Lung (tissue), 12 donors: ENCODE data around the gene MYH10. TPM values are rescaled to one million over a fixed set of nuclear protein-coding genes. Genes with fewer than 3 reads are reported as not detected.

ENCODE experiments used
- ATAC-seq: fragments of 200-7000 bp; cut with Tn5 transposase; one replicate; pipeline ENCODE4 v1.9.1; 2020; ENCODE audit warnings: moderate number of reproducible peaks; ENCODE audit not compliant: insufficient read depth, low FRiP score
- DNase-seq, 3 donors: peaks; one replicate each; pipeline ENCODE4 v3.0.0-alpha.2; 2013 to 2017
- H3K27ac ChIP-seq, 2 donors: one replicate each; pipeline ENCODE4 v1.5.1; 2013; ENCODE audit warnings: mild to moderate bottlenecking in 2 of 2, moderate library complexity in 2 of 2, control low read depth in 1 of 2, inconsistent platforms in 1 of 2, low read depth in 1 of 2, low read length in 1 of 2
- H3K27me3 ChIP-seq, 3 donors: one replicate each; pipeline ENCODE4 v1.5.1; 2013; ENCODE audit warnings: low read length in 2 of 3; ENCODE audit not compliant: control insufficient read depth in 3 of 3, insufficient read depth in 3 of 3
- H3K36me3 ChIP-seq, 4 donors: one replicate each; pipeline ENCODE4 v1.5.1; 2013; ENCODE audit warnings: low read length in 4 of 4, mild to moderate bottlenecking in 1 of 4, moderate library complexity in 1 of 4; ENCODE audit not compliant: control insufficient read depth in 4 of 4, insufficient read depth in 4 of 4
- H3K4me1 ChIP-seq, 5 donors: one replicate each; pipeline ENCODE4 v1.5.1; 2013; ENCODE audit warnings: low read length in 5 of 5, mild to moderate bottlenecking in 2 of 5, moderate library complexity in 1 of 5; ENCODE audit not compliant: control insufficient read depth in 5 of 5, insufficient read depth in 5 of 5
- H3K4me3 ChIP-seq: one replicate; pipeline ENCODE4 v1.5.1; 2013; ENCODE audit warnings: mild to moderate bottlenecking, control low read depth, moderate library complexity
- H3K9ac ChIP-seq, 2 donors: one replicate each; pipeline ENCODE4 v1.5.1; 2013; ENCODE audit warnings: low read length in 2 of 2, control low read depth in 1 of 2; ENCODE audit not compliant: insufficient read depth in 1 of 2
- H3K9me3 ChIP-seq, 4 donors: one replicate each; pipeline ENCODE4 v1.5.1; 2013; ENCODE audit warnings: low read length in 3 of 4, mild to moderate bottlenecking in 1 of 4, moderate library complexity in 1 of 4; ENCODE audit not compliant: control insufficient read depth in 4 of 4, insufficient read depth in 3 of 4
- CTCF ChIP-seq: IDR thresholded peaks from 2 replicates; pipeline ENCODE4 v1.5.1; 2012; ENCODE audit warnings: mild to moderate bottlenecking; ENCODE audit errors: control extremely low read depth, extremely low read depth
- WGBS, 2 donors: extraction: QIAGEN DNeasy Blood & Tissue Kit; methylation state at CpG; one replicate each; pipeline ENCODE4 v1.1.7; 2013; 5-methylcytosine and 5-hydroxymethylcytosine counted together
- polyA plus RNA-seq, 2 donors: library from polyadenylated mRNA; stranded (reverse); fragments of 200-250 nt; gene quantifications; one replicate each; pipeline ENCODE4 v1.2.1, GENCODE V29; 2013
- total RNA-seq, 2 donors: library from RNA; depleted of rRNA in 1 of 2; stranded (reverse); fragments of >200 nt in 1 of 2; gene quantifications; one replicate each; pipeline ENCODE4 v1.2.1, GENCODE V29; 2014 to 2021
- donor health status: control.
- donor health status: control.
- donor health status: Bipolar disorder and iron deficiency.
- donor health status: healthy.
- donor health status: DM: yes; HTN: yes; CAD: no.

MYH10 gene
- total and polyA plus RNA-seq, 4 donors, result 9.6 to 194 (median 44.7) TPM

- 68 to 79% methylated on average over 2 of the region's 2 CpGs for whole genome bisulfite sequencing, 2 donors
- H3K9me3 ChIP-seq, result no peaks in the 10 kb centered on the region
- no peak for DNase-seq
- peaks cover 0 to 22% (median 9%) of the 10 kb centered on the region in 4 donors for H3K36me3 ChIP-seq
- no peak overlapping the region for H3K4me3 ChIP-seq
- no peak overlapping the region for H3K9ac ChIP-seq
- no peak for ATAC-seq
- no peak for TF ChIP-seq CTCF
- no peak overlapping the region for H3K27ac ChIP-seq
- no peaks in the 10 kb centered on the region for H3K27me3 ChIP-seq
- H3K4me1 ChIP-seq, result peaks cover 0 to 15% (median 11%) of the 10 kb centered on the region in 5 donors
Measured at GRCh38 chr17:8577868-8578267, 52.7 kb downstream of the MYH10 start.

- WGBS, 2 donors, result 85 to 87% methylated on average over 3 of the region's 3 CpGs
- no peak overlapping the region for H3K27ac ChIP-seq
- H3K4me1 ChIP-seq, result peaks cover 0 to 9% (median 6%) of the 10 kb centered on the region in 5 donors
- TF ChIP-seq CTCF, result no peak
- no peaks in the 10 kb centered on the region for H3K27me3 ChIP-seq
- no peak overlapping the region for H3K4me3 ChIP-seq
- no peak for ATAC-seq
- H3K36me3 ChIP-seq, result peaks cover 0 to 19% (median 7%) of the 10 kb centered on the region in 4 donors
- no peak overlapping the region for H3K9ac ChIP-seq
- H3K9me3 ChIP-seq, result no peaks in the 10 kb centered on the region
- no peak for DNase-seq
Measured at GRCh38 chr17:8576559-8577294, 53.8 kb downstream of the MYH10 start.

GRCh38 chr17:8574687-8575086 lies 55.8 kb downstream of the MYH10 start:
- H3K4me1 ChIP-seq, result no peaks in the 10 kb centered on the region
- no peaks in the 10 kb centered on the region for H3K9me3 ChIP-seq
- peak in 1 of 3 donors; percentile 37 for DNase-seq
- peaks cover 0 to 19% (median 9%) of the 10 kb centered on the region in 4 donors for H3K36me3 ChIP-seq
- TF ChIP-seq CTCF, result no peak
- no peak overlapping the region for H3K4me3 ChIP-seq
- WGBS, 2 donors, result 74 to 86% methylated on average over 9 of the region's 9 CpGs
- H3K27ac ChIP-seq, result no peak overlapping the region
- ATAC-seq, result no peak
- H3K27me3 ChIP-seq, result no peaks in the 10 kb centered on the region
- H3K9ac ChIP-seq, result no peak overlapping the region
